HG02981 (cell line): ENCODE results near the gene CHGA.

Experiments used
- ATAC-seq: cut with Tn5 transposase; IDR thresholded peaks from one replicate; pipeline ENCODE4 v1.9.1; 2021; ENCODE audit warnings: mild to moderate bottlenecking, moderate library complexity; ENCODE audit not compliant: unreplicated experiment

Gene CHGA

GRCh38 chr14:92922883-92923743, at the start of gene CHGA:
Gene CHGA (plus strand): TSS chr14:92923150. CDS start chr14:92923360, 210 bp downstream.
- ATAC-seq = no peak

GRCh38 chr14:92874962-92875661, 47.8 kb upstream of the CHGA start:
- no peak for ATAC-seq

- ATAC-seq = no peak
Measured at GRCh38 chr14:92877757-92878431, 45.1 kb upstream of the CHGA start.

- ATAC-seq = no peak
Measured at GRCh38 chr14:92880351-92880750, 42.6 kb upstream of the CHGA start.

GRCh38 chr14:92880851-92881250, 42.1 kb upstream of the CHGA start:
- no peak for ATAC-seq

- ATAC-seq = no peak
Measured at GRCh38 chr14:92883066-92883465, 39.9 kb upstream of the CHGA start.

GRCh38 chr14:92884410-92884809, 38.5 kb upstream of the CHGA start:
- no peak for ATAC-seq

GRCh38 chr14:92885279-92886061, 37.5 kb upstream of the CHGA start:
- ATAC-seq = no peak

GRCh38 chr14:92886337-92886736, 36.6 kb upstream of the CHGA start:
- no peak for ATAC-seq

- ATAC-seq = no peak
Measured at GRCh38 chr14:92887157-92887556, 35.8 kb upstream of the CHGA start.

- no peak for ATAC-seq
Measured at GRCh38 chr14:92888896-92889295, 34.1 kb upstream of the CHGA start.

GRCh38 chr14:92890830-92891588, 31.9 kb upstream of the CHGA start:
- no peak for ATAC-seq

- no peak for ATAC-seq
Measured at GRCh38 chr14:92892589-92892988, 30.4 kb upstream of the CHGA start.

GRCh38 chr14:92895352-92895878, 27.5 kb upstream of the CHGA start:
- ATAC-seq = no peak

- no peak for ATAC-seq
Measured at GRCh38 chr14:92897922-92898565, 24.9 kb upstream of the CHGA start.

- ATAC-seq = no peak
Measured at GRCh38 chr14:92898566-92899131, 24.3 kb upstream of the CHGA start.

GRCh38 chr14:92900660-92901059, 22.3 kb upstream of the CHGA start:
- no peak for ATAC-seq

- no peak for ATAC-seq
Measured at GRCh38 chr14:92902191-92902590, 20.8 kb upstream of the CHGA start.

- no peak for ATAC-seq
Measured at GRCh38 chr14:92902726-92903125, 20.2 kb upstream of the CHGA start.
